ENCODE data around the gene ITSN2.

The ITSN2 gene

GRCh38 chr2:24175631-24176187, 184.6 kb downstream of the ITSN2 start:
- TF ChIP-seq CTCF (conservative IDR thresholded peaks at IDR 0.05; ENCODE audit: low read depth, low read length): no peak
- peak overlapping the region; percentile 11 for H3K4me3 ChIP-seq (ENCODE audit: low read depth, low read length)
- DNase-seq (ENCODE audit: low read depth): no peak

DNA sequence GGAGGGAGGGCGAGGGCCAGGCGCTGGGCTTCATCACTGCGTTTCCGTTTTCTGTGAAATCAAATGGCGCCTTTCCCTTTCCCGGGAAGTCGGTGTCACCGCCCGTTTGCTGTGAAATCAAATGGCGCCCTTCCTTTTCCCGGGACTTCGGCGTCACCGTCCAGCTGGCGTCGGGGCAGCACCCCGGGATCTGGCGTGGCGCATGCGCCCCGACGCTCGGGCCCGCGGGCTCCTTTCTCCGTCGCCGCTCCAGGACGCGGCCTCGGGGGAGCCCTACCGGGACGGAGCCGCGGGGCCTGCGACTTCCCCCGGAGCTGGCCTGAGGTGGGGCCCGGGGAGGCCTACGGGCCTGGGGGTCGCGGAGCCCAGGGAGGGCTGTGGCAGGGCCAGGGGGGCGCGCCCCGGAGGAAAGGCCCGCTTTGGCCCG, 185.5 kb downstream of the ITSN2 start, which contains the start of gene FAM228A:
Gene FAM228A (plus strand): TSS at position 203 of the 427 bp plus-strand sequence. CDS start 428 bp downstream, outside the sequence.
- peak within 1 kb of the TSS; percentile 11 for H3K4me3 ChIP-seq (ENCODE audit: low read depth, low read length)
- DNase-seq (ENCODE audit: low read depth): no peak
- TF ChIP-seq CTCF (conservative IDR thresholded peaks at IDR 0.05; ENCODE audit: low read depth, low read length): no peak

GRCh38 chr2:24169023-24169422, 191.3 kb downstream of the ITSN2 start:
- DNase-seq (ENCODE audit: low read depth): no peak
- H3K4me3 ChIP-seq (ENCODE audit: low read depth, low read length): no peak overlapping the region
- TF ChIP-seq CTCF (conservative IDR thresholded peaks at IDR 0.05; ENCODE audit: low read depth, low read length): no peak

- no peak overlapping the region for H3K4me3 ChIP-seq (ENCODE audit: low read depth, low read length)
- TF ChIP-seq CTCF (conservative IDR thresholded peaks at IDR 0.05; ENCODE audit: low read depth, low read length): peak; percentile 65
- peak; percentile 11 for DNase-seq (ENCODE audit: low read depth)
These were observed 195.8 kb downstream of the ITSN2 start for GRCh38 chr2:24164416-24164973.

GRCh38 chr2:24163601-24164000, 196.7 kb downstream of the ITSN2 start:
- no peak for DNase-seq (ENCODE audit: low read depth)
- TF ChIP-seq CTCF (conservative IDR thresholded peaks at IDR 0.05; ENCODE audit: low read depth, low read length): no peak
- H3K4me3 ChIP-seq (ENCODE audit: low read depth, low read length): no peak overlapping the region

GRCh38 chr2:24163186-24163585, 197.2 kb downstream of the ITSN2 start:
- no peak for DNase-seq (ENCODE audit: low read depth)
- no peak for TF ChIP-seq CTCF (conservative IDR thresholded peaks at IDR 0.05; ENCODE audit: low read depth, low read length)

GRCh38 chr2:24162494-24162893, 197.8 kb downstream of the ITSN2 start:
- no peak overlapping the region for H3K4me3 ChIP-seq (ENCODE audit: low read depth, low read length)
- TF ChIP-seq CTCF (conservative IDR thresholded peaks at IDR 0.05; ENCODE audit: low read depth, low read length): no peak
- DNase-seq (ENCODE audit: low read depth): no peak

More at GRCh38 chr2:24163186-24163585, 197.2 kb downstream of the ITSN2 start:
- H3K4me3 ChIP-seq (ENCODE audit: low read depth, low read length): no peak overlapping the region
